Left renal pelvis (tissue), 4 donors: ENCODE measurements around the gene SLC5A8. TPM values are rescaled to one million over a fixed set of nuclear protein-coding genes. Genes with fewer than 3 reads are reported as not detected.
"Not testable (repeated sequence)": the region's sequence is repeated elsewhere in the genome, so short reads cannot be mapped to it uniquely, and the experiment has no call there.

Experiments
- DNase-seq, 4 donors: peaks; one replicate each; pipeline ENCODE4 v3.0.0-alpha.2; 2013; ENCODE audit warnings: low read depth in 4 of 4, low spot score in 3 of 4
- polyA plus RNA-seq, 4 donors: library from polyadenylated mRNA; unstranded; fragments of 120-200 nt; gene quantifications; one replicate each; pipeline ENCODE4 v1.2.1, GENCODE V29; 2013; ENCODE audit not compliant: insufficient read length in 4 of 4

Gene SLC5A8
- polyA plus RNA-seq, 4 donors, result 1.4 to 35.0 (median 28.4) TPM

DNA sequence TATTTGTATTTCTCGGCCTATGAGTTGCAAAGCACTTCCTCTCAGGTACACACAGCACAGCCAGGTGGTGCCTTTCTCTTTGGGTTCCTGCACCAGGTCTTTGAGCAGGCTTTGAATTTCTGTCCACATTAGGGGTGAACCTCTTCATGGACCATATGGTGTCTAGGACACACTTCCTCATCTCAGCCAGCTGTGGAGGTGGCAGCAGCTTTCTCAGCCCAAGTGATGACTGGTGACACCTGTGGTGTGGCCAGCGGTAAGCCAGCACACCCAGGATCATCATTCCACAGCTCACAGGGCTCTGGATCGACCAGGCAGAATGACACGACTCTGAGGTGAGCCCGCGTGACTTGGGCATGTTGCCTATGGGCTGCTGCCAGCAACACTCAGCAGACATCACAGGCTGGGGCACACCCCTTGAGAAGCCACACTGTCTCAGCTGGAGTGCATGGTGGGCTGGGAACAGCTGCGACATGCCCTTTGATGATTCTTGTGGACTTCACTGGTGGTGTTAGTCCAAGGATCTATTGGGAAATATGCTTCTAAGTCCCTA is 36.8 kb downstream of the SLC5A8 start:
- DNase-seq, result no peak

DNA sequence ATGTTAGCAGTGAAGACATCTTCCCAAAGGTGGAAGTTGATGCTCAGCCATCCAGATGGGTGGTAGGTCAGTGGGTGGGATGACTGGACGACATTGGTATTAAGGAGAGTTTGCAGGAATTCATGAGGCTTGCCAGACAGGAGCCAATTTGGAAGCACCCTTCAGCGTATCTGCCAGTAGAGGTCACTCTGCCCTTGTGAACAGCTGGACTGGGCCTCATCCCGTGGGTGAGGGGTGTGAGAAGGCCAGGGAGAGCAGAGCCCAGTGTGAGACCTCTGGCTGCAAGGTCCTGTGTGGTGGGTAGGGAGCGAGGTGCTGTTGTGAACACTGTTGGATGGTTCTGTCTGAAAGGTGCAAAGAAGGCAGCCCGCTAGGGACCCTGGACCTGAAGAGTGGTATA is 37.7 kb downstream of the SLC5A8 start:
- no peak for DNase-seq

DNA sequence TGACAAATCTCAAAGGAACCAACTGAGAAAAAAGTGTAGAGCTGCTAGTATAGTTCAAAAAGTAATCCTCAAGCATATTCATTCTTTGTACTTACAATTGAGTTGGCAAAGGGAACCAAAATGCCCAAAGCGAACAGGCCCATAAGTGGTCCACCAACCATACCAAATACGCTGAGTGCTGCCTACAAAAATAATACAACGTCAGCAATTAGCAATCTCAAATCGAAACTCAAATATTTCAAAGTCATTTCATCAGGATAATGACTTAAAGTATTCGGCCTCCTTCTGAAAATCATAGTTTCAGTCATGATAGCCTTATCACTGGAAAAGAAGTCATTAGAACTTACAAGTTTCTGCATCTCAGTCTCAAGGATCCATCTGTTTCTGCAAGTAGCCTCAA is 42.0 kb downstream of the SLC5A8 start:
- DNase-seq, result no peak

DNA sequence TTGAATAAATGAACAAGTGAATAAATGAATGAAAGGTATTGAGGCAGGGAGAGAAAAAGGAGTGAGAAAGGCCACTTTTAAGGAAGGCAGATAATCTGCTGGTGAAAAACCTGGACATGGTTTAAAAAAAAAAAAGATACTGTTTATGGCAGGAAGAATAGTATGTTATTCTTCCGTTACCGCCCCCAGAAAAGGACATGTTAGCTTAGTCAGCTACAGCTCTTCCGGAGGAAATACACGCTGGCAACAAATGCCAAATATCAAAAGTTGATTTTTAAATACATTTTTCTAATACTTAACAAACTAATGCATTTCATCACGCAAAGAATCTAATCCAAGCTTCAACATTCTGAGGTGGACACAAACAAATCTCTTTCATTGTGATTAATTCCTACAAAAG is 43.2 kb downstream of the SLC5A8 start:
- DNase-seq, result no peak

DNA sequence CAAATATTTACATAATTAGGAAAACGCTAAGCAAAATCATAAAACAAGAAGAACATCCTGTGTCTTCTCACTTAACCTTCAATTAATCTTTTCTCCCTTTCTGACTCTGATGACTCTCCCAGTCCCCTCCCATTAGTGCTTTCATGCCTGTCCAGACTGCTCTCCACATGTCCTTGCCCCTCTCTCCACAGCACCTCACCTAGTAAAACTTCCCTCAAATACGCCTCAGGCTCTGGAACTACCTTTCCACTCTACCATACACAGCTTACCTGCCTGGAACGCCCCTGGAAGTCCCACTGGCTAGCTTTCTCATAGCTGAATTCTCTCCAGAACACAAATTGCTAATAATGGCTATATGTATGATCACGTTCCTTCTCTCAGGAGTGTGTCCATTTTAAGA is 44.7 kb downstream of the SLC5A8 start:
- DNase-seq, result no peak

DNA sequence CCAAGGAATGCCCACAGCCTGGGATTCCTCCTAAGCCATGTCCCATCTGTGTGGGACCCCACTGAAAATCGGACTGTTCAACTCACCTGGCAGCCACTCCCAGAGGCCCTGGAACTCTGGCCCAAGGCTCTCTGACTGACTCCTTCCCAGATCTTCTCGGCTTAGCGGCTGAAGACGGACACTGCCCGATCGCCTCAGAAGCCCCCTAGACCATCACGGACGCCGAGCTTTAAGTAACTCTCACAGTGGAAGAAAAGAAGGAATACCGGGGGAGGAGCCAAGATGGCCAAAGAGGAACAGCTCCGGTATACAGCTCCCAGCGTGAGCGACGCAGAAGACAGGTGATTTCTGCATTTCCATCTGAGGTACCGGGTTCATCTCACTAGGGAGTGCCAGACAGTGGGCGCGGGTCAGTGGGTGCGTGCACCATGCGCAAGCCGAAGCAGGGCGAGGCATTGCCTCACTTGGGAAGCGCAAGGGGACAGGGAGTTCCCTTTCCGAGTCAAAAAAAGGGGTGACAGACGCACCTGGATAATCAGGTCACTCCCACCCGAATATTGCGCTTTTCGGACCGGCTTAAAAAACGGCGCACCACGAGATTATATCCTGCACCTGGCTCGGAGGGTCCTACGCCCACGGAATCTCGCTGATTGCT is 64.1 kb downstream of the SLC5A8 start:
- not testable (repeated sequence) for DNase-seq

DNA sequence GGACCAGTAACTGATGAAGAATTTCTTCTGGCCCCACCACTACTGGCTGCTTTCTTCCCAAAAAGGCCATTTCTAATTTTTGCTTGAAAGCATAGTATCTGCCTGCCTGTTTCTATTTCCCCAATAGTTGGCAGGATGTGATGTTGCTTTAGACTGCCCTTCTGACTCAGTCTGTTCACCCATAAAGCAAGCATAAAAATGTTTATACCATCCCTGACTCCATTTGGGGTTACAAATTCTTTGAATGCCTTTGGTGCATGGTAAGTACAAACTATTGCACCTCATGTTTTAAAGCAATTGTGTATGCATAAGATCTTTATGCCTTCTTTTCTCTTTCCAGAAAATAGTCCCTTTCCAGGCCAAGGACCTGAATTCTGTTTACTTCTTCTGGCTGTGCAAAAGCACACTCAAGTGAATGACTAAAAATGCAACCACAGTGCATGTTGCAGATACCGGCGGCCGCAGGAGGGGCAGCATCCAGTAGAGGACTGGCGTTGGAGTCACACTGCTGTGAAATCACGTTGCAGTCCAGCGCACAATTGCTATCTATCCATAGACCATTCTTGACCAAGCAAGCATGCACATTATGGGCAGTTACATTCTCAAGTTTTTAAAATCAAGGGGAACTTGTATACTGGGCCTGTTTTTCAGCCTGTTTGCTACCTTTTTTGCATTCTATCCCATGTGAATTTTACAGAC is 82.4 kb downstream of the SLC5A8 start:
- DNase-seq, result peak in 1 of 4 donors; percentile 14

DNA sequence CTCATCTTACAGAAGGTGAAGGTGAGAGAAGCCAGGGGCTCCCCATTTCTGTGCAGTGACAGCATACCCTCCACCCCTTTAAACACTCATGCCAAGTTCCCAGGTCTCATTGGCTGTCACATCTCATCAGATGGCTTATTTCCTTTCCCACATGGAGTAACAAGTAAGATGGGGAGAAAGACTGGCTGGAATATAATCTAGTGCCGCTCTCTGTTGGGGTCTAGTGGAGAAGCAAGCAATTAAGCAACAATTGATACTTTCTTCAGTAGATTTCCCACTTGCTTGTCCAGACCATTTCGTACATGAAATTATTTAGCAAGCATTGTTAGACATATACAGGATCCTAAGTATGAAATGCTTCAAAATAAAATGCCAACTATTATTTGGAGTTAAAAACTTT is 92.2 kb downstream of the SLC5A8 start:
- no peak for DNase-seq

DNA sequence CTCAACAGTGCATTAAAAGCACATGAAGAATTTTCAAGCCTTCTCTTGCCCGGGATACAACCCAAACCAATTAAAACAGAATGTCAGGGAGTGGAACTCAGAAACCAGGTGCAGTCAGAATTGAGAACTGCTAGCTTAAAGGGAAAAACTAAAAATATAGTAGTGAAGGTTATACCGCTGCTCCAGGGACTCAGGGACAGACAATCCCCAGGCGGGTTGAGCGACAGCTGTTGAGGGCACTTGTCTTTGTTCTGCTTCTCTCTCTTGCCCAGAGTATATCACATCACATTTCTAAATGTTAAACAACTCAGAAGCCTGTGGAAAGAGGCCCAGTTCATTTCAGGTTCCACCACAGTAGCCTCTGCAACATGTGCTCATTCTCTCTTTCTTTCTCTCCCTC is 93.1 kb downstream of the SLC5A8 start:
- DNase-seq, result no peak

DNA sequence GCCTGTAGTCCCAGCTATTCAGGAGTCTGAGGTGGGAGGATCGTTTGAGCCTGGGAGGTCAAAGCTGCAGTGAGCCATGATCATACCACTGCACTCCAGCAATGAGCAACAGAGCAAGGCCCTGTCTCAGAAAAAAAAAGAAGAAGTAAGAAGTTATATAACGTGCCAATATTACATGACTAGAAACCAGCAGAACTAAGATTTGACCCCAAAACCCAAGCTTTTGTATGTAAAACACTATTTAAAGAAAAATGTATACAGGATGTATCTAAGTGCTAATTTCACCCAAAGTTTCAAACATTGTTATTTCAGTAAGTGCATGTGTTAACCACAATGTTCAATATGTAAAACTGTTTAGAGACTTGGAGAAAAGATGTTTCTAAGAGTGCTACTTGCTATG is 94.7 kb downstream of the SLC5A8 start:
- DNase-seq, result no peak

DNA sequence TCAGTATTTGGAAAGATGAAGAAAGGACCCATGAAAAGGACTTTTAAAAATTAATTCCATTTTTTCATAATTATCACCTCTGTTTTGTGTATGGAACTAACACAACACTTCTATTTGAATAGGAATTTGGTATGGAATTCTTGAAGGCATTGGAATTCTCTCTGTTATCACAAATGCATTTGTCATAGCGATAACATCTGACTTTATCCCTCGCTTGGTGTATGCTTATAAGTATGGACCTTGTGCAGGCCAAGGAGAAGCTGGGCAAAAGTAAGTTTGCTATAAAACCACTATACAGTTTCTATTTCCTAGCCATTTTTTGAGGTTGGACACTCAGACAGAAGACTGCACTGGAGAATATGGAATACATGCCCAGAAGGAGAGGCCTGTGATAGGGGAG is 98.6 kb downstream of the SLC5A8 start:
- no peak for DNase-seq

DNA sequence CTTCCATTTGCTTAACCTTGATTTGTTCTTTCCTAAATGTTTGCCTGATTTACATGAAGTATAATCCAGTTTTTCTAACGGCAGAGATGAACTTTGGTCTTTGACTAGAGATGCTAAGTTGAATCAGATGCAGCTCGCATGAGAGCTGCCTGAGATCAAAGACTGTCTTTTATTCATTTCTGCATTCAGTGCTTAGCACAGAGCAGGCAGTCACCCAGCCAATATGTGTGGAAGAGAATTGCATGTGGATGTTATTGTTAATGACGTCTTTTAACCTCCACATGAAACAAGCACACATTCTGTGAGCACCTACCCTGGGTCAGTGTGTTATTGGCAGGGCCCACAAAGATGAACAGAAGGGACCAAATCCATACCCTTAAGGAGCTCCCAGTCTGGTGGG is 99.2 kb downstream of the SLC5A8 start:
- DNase-seq, result no peak

DNA sequence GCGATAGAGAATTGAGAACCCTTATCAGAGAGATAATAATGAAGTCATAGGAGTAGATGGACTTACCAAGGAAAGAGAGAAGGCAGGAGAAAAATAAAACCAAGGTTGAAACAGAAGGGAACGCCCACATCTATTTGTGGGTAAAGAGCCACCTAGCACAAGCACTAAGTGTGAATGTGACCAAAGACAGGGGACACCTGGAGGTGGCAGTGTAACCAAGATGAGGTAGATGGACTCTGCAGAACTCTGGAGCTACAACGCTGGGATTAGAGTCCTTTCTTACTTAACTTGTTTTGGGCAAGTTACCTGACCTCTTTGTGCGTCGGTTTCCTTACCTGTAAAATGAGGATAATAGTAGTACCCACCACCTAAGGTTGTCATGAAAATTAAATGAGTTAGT is 101.9 kb downstream of the SLC5A8 start:
- DNase-seq, result no peak

DNA sequence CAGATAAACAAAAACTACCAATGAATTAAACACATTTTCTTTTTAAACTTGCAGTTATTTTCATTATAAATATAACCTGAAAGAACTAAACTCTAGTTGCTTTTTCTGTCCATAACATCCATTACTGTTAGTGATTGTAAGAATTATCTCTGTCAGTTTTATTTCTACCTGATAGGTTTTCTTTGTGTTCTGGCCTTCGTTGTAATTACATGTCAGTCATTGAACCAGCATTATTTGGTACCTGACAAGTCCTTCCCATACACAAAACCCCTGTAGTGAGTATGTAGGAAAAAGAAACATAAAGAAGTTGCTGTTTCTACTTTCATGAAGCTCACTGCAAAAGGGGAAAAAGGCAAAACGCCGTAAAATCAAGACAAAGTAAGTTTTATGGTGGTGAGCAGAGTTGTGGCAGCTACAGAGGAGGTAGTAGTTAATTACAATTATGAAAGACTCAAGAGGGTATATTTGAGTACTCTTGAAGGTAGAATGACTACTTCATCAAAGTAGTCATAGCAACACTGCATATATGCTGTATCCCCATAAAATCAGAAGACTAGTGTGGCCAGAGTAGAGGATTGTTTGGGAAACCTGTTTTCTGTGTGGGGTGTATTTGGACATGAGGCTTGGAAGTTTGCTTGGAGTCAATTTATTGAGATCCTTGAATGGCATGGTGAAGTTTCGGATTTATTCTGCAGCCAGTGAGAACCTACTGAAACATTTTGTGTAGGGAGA is 102.8 kb downstream of the SLC5A8 start:
- DNase-seq, result no peak

Other genes with a start within 250 kb of the SLC5A8 start
- 10 to 100 TPM; 16.9 to 18.2 (median 17.7) TPM for gene UTP20, start 69.9 kb upstream of the SLC5A8 start, polyA plus RNA-seq
- 100 to 1,000 TPM; 129 to 173 (median 150) TPM for gene ARL1, start 197.5 kb upstream of the SLC5A8 start, polyA plus RNA-seq